WTC11 (cell line): ENCODE data around the gene CYP39A1. TPM values are rescaled to one million over a fixed set of nuclear protein-coding genes. Genes with fewer than 3 reads are reported as not detected.

ENCODE experiments used
- ATAC-seq: fragments of 200-7000 bp; cut with Tn5 transposase; 2 replicates; pipeline ENCODE4 v1.10.0; 2021; ENCODE audit warnings: mild to moderate bottlenecking, moderate library complexity
- CTCF ChIA-PET: fragments of 300-600 bp; sonication (Branson Sonifier 250); formaldehyde crosslinking; loops from one replicate; lab custom pipeline; 2021; ENCODE audit warnings: antibody characterized with exemption; lab: Charles Lee
- POLR2A ChIA-PET: fragments of 350-600 bp; sonication (Branson Sonifier 250); formaldehyde crosslinking; loops from one replicate; lab custom pipeline; 2021; ENCODE audit warnings: antibody characterized with exemption; lab: Charles Lee
- DNase-seq: peaks from one replicate; pipeline ENCODE4 v3.0.0; 2021; ENCODE audit warnings: low spot score
- H3K27ac Mint-ChIP-seq: 2 replicates; pipeline ENCODE4 v1.8.0; 2021; ENCODE audit warnings: mixed read lengths
- H3K27me3 Mint-ChIP-seq: 2 replicates; pipeline ENCODE4 v1.8.0; 2021; ENCODE audit warnings: low read depth, mild to moderate bottlenecking, moderate library complexity, mixed read lengths
- H3K36me3 Mint-ChIP-seq: 2 replicates; pipeline ENCODE4 v1.8.0; 2021; ENCODE audit warnings: mixed read lengths
- H3K4me1 Mint-ChIP-seq: 2 replicates; pipeline ENCODE4 v1.8.0; 2022; ENCODE audit warnings: mixed read lengths
- H3K4me3 Mint-ChIP-seq: 2 replicates; pipeline ENCODE4 v1.8.0; 2021; ENCODE audit warnings: mild to moderate bottlenecking, moderate library complexity, mixed read lengths
- H3K9me3 Mint-ChIP-seq: 2 replicates; pipeline ENCODE4 v1.8.0; 2021; ENCODE audit warnings: mixed read lengths
- ATF1 ChIP-seq: sonication (generic); formaldehyde crosslinking; IDR thresholded peaks from 2 replicates; pipeline ENCODE4 v1.8.1; 2023; ENCODE audit warnings: mild to moderate bottlenecking, moderate library complexity, missing genetic modification reagents
- ATF3 ChIP-seq: sonication (generic); formaldehyde crosslinking; conservative IDR thresholded peaks from 2 replicates; pipeline ENCODE4 v1.8.1; 2022; ENCODE audit warnings: mild to moderate bottlenecking, missing genetic modification reagents
- CTCF ChIP-seq: fragments of 200-600 bp; IDR thresholded peaks from 2 replicates; pipeline ENCODE4 v1.8.0; 2022; ENCODE audit warnings: antibody characterized with exemption
- EMX1 ChIP-seq: fragments of 250-450 bp; sonication (Bioruptor Pico); IDR thresholded peaks from 2 replicates; pipeline ENCODE4 v1.8.0; 2021; ENCODE audit warnings: mild to moderate bottlenecking
- ETV6 ChIP-seq: sonication (generic); formaldehyde crosslinking; IDR thresholded peaks from 2 replicates; pipeline ENCODE4 v1.8.1; 2022; ENCODE audit warnings: mild to moderate bottlenecking, missing genetic modification reagents
- FOXK1 ChIP-seq: sonication (generic); formaldehyde crosslinking; IDR thresholded peaks from 2 replicates; pipeline ENCODE4 v1.8.0; 2022; ENCODE audit warnings: mild to moderate bottlenecking, moderate library complexity, missing genetic modification reagents
- GRHL2 ChIP-seq: fragments of 250-450 bp; sonication (Bioruptor Pico); IDR thresholded peaks from 2 replicates; pipeline ENCODE4 v1.8.0; 2022; ENCODE audit warnings: mild to moderate bottlenecking, moderate library complexity; ENCODE audit not compliant: insufficient replicate concordance, severe bottlenecking
- IRF1 ChIP-seq: sonication (generic); formaldehyde crosslinking; IDR thresholded peaks from 2 replicates; pipeline ENCODE4 v1.8.0; 2023; ENCODE audit warnings: missing genetic modification reagents
- JUN ChIP-seq: sonication (generic); formaldehyde crosslinking; IDR thresholded peaks from 2 replicates; pipeline ENCODE4 v1.8.0; 2023; ENCODE audit warnings: mild to moderate bottlenecking, missing genetic modification reagents
- MAX ChIP-seq: sonication (generic); formaldehyde crosslinking; IDR thresholded peaks from 2 replicates; pipeline ENCODE4 v1.8.0; 2022; ENCODE audit warnings: mild to moderate bottlenecking, missing genetic modification reagents
- NFATC4 ChIP-seq: fragments of 250-450 bp; sonication (Bioruptor Pico); IDR thresholded peaks from 2 replicates; pipeline ENCODE4 v1.9.0; 2021; ENCODE audit warnings: mild to moderate bottlenecking
- NR2C2 ChIP-seq: sonication (generic); formaldehyde crosslinking; IDR thresholded peaks from 2 replicates; pipeline ENCODE4 v1.8.0; 2022; ENCODE audit warnings: mild to moderate bottlenecking, missing genetic modification reagents
- PREB ChIP-seq: sonication (generic); formaldehyde crosslinking; IDR thresholded peaks from 2 replicates; pipeline ENCODE4 v1.8.1; 2022; ENCODE audit warnings: mild to moderate bottlenecking, missing genetic modification reagents, moderate library complexity, borderline replicate concordance
- RELA ChIP-seq: sonication (generic); formaldehyde crosslinking; IDR thresholded peaks from 2 replicates; pipeline ENCODE4 v1.8.1; 2022; ENCODE audit warnings: missing genetic modification reagents, mild to moderate bottlenecking, borderline replicate concordance
- ZNF281 ChIP-seq: sonication (generic); formaldehyde crosslinking; IDR thresholded peaks from 2 replicates; pipeline ENCODE4 v1.8.0; 2023; ENCODE audit warnings: mild to moderate bottlenecking, missing genetic modification reagents
- ZNF416 ChIP-seq: fragments of 250-450 bp; sonication (Bioruptor Pico); IDR thresholded peaks from 2 replicates; pipeline ENCODE4 v1.9.0; 2021; ENCODE audit warnings: mild to moderate bottlenecking, inconsistent platforms
- ZNF423 ChIP-seq: fragments of 250-450 bp; sonication (Bioruptor Pico); IDR thresholded peaks from 2 replicates; pipeline ENCODE4 v2.1.2; 2022; ENCODE audit warnings: mild to moderate bottlenecking, moderate library complexity
- total RNA-seq: library from RNA; stranded (reverse); gene quantifications from 3 replicates; pipeline ENCODE4 v1.2.3, GENCODE V29; 2021
- TF ChIP-seq, protein P1 (sequence below): fragments of 250-450 bp; sonication (Bioruptor Pico); IDR thresholded peaks from 2 replicates; pipeline ENCODE4 v1.9.0; 2021; ENCODE audit warnings: mild to moderate bottlenecking
- TF ChIP-seq, protein P2 (sequence below): sonication (generic); formaldehyde crosslinking; IDR thresholded peaks from 2 replicates; pipeline ENCODE4 v1.8.0; 2022; ENCODE audit warnings: mild to moderate bottlenecking, missing genetic modification reagents
- TF ChIP-seq, protein P3 (sequence below): sonication (generic); formaldehyde crosslinking; IDR thresholded peaks from 2 replicates; pipeline ENCODE4 v1.8.1; 2023; ENCODE audit warnings: mild to moderate bottlenecking, missing genetic modification reagents, moderate library complexity

CYP39A1 gene
- total RNA-seq, 1 experiment from 2014 or later, result 1.6 TPM

DNA sequence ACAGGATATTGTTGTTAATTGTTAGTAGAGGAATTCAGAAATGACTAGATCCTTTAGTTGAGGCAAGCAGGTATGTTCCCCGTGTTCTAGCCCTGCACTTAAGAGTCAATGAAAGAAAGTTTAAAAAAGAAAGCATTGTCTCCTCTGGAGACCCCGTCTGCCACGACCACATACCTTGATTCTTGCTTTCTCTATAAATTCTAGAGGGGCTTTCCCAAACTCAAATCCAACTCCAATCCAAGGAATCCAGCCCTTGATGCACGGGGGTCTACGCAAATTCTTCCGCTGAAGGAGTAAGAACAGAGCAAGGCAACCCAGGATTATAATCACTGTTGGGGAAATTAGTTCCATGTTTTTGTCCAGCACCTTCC is 401 bp downstream of the CYP39A1 start:
- no peak for DNase-seq
- peak overlapping the region; percentile 96 for H3K27ac Mint-ChIP-seq
- H3K4me1 Mint-ChIP-seq, result peaks cover 24% of the 10 kb centered on the region
- ATAC-seq, result peak; percentile 2; the same call in 1 of the 2 replicates
- H3K36me3 Mint-ChIP-seq, result no peaks in the 10 kb centered on the region
- CTCF ChIA-PET, result interaction anchor here (1.2 kb wide), 1 partner anchor 431 kb away, joined by 3 read pairs; no protein-coding TSS in a partner anchor
- POLR2A ChIA-PET, result interaction anchor here (0.6 kb wide), 1 partner anchor 232 kb away, joined by 3 read pairs; no protein-coding TSS in a partner anchor
- H3K4me3 Mint-ChIP-seq, result peak overlapping the region; percentile 98
- H3K9me3 Mint-ChIP-seq, result no peaks in the 10 kb centered on the region
- TF ChIP-seq FOXK1 (CRISPR knock-in tag), result no peak
- no peak for TF ChIP-seq ETV6 (CRISPR knock-in tag)
- no peak for TF ChIP-seq NFATC4 (CRISPR knock-in tag)
- TF ChIP-seq, protein P1, sequence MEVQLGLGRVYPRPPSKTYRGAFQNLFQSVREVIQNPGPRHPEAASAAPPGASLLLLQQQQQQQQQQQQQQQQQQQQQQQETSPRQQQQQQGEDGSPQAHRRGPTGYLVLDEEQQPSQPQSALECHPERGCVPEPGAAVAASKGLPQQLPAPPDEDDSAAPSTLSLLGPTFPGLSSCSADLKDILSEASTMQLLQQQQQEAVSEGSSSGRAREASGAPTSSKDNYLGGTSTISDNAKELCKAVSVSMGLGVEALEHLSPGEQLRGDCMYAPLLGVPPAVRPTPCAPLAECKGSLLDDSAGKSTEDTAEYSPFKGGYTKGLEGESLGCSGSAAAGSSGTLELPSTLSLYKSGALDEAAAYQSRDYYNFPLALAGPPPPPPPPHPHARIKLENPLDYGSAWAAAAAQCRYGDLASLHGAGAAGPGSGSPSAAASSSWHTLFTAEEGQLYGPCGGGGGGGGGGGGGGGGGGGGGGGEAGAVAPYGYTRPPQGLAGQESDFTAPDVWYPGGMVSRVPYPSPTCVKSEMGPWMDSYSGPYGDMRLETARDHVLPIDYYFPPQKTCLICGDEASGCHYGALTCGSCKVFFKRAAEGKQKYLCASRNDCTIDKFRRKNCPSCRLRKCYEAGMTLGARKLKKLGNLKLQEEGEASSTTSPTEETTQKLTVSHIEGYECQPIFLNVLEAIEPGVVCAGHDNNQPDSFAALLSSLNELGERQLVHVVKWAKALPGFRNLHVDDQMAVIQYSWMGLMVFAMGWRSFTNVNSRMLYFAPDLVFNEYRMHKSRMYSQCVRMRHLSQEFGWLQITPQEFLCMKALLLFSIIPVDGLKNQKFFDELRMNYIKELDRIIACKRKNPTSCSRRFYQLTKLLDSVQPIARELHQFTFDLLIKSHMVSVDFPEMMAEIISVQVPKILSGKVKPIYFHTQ (CRISPR knock-in tag), result no peak
- peaks cover 23% of the 10 kb centered on the region for H3K27me3 Mint-ChIP-seq

DNA sequence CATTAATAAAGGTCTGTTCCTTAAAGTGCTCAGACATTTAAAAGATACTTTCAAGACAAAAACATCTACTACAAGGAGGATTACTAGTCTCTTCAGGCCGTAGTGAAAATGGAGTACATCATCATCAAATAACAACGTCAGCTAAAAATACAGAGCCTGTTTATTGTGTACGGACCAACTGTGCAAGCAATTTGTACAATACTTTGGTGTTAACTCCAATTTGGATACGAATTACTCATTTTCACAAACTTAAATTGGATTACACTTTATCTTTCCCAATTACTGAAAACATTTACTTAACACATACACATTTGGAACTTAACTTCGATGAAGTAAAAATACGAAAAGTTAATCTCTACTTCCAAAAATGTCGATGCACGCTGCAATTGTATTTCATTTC is 802 bp downstream of the CYP39A1 start:
- CTCF ChIA-PET, result no interaction called here
- no peak for ATAC-seq

DNA sequence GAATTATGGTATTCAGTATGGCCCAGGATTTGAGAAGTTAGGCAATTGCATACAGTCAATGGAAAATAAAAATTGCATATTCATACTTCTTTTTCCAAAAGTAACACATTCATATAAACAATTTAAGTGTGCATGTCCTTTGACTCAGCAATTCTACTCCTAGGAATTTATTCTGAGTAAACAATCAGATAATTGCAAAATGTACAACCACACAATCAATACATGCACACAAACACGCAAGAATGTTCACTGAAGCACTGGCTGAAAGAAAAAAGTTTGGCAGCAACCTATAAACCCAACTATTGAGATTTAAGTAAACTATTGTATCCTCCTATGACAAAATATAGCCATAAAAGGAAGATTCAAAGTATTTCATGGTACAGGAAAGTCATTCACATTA is 1.6 kb downstream of the CYP39A1 start:
- H3K36me3 Mint-ChIP-seq, result no peaks in the 10 kb centered on the region
- H3K27ac Mint-ChIP-seq, result no peak overlapping the region
- peaks cover 24% of the 10 kb centered on the region for H3K4me1 Mint-ChIP-seq
- ChIA-PET POLR2A (no interaction called here), CTCF (no interaction called here)
- peaks cover 23% of the 10 kb centered on the region for H3K27me3 Mint-ChIP-seq
- no peak for DNase-seq
- no peak for ATAC-seq
- no peaks in the 10 kb centered on the region for H3K9me3 Mint-ChIP-seq
- H3K4me3 Mint-ChIP-seq, result peak overlapping the region; percentile 98
- TF ChIP-seq PREB (no peak), CTCF (no peak), ZNF416 (CRISPR knock-in tag) (no peak), JUN (CRISPR knock-in tag) (no peak), ATF3 (CRISPR knock-in tag) (no peak), ZNF423 (CRISPR knock-in tag) (no peak), MAX (CRISPR knock-in tag) (no peak), ZNF281 (CRISPR knock-in tag) (no peak), RELA (no peak), GRHL2 (CRISPR knock-in tag) (no peak)
- TF ChIP-seq, protein P2, sequence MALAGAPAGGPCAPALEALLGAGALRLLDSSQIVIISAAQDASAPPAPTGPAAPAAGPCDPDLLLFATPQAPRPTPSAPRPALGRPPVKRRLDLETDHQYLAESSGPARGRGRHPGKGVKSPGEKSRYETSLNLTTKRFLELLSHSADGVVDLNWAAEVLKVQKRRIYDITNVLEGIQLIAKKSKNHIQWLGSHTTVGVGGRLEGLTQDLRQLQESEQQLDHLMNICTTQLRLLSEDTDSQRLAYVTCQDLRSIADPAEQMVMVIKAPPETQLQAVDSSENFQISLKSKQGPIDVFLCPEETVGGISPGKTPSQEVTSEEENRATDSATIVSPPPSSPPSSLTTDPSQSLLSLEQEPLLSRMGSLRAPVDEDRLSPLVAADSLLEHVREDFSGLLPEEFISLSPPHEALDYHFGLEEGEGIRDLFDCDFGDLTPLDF (CRISPR knock-in tag), result no peak
- TF ChIP-seq, protein P3, sequence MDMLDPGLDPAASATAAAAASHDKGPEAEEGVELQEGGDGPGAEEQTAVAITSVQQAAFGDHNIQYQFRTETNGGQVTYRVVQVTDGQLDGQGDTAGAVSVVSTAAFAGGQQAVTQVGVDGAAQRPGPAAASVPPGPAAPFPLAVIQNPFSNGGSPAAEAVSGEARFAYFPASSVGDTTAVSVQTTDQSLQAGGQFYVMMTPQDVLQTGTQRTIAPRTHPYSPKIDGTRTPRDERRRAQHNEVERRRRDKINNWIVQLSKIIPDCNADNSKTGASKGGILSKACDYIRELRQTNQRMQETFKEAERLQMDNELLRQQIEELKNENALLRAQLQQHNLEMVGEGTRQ (CRISPR knock-in tag), result no peak

More for the DNA sequence above, 802 bp downstream of the CYP39A1 start:
- no peaks in the 10 kb centered on the region for H3K36me3 Mint-ChIP-seq
- H3K27me3 Mint-ChIP-seq, result peaks cover 23% of the 10 kb centered on the region
- no peak for DNase-seq
- H3K27ac Mint-ChIP-seq, result peak overlapping the region; percentile 96; the same call in 1 of the 2 replicates
- H3K4me1 Mint-ChIP-seq, result peaks cover 24% of the 10 kb centered on the region
- H3K4me3 Mint-ChIP-seq, result peak overlapping the region; percentile 98
- H3K9me3 Mint-ChIP-seq, result no peaks in the 10 kb centered on the region
- POLR2A ChIA-PET, result no interaction called here
- TF ChIP-seq ATF1, result no peak
- TF ChIP-seq NR2C2, result no peak
- TF ChIP-seq EMX1 (CRISPR knock-in tag), result no peak
- no peak for TF ChIP-seq IRF1 (CRISPR knock-in tag)
